GM23338 (cell line): ENCODE data around the gene FAM111A. TPM values are rescaled to one million over a fixed set of nuclear protein-coding genes. Genes with fewer than 3 reads are reported as not detected.

ENCODE experiments used
- ATAC-seq: fragments of 200-7000 bp; cut with Tn5 transposase; 3 replicates; pipeline ENCODE4 v1.9.1; 2020
- DNase-seq: peaks from one replicate; pipeline ENCODE4 v3.0.0-alpha.2; 2015; ENCODE audit warnings: low spot score
- H2AFZ ChIP-seq: fragments of 200-600 bp; sonication (generic); 2 replicates; pipeline ENCODE4 v1.8.0; 2016; ENCODE audit warnings: antibody characterized with exemption, mild to moderate bottlenecking, moderate library complexity
- H3F3A ChIP-seq: fragments of 200-600 bp; sonication (generic); replicated peaks from 2 replicates; pipeline ENCODE4 v1.8.0; 2017; ENCODE audit warnings: antibody characterized with exemption, mixed run types, low read depth
- H3K27ac ChIP-seq: fragments of 200-600 bp; sonication (generic); 2 replicates; pipeline ENCODE4 v1.6.1; 2016; ENCODE audit warnings: low read depth
- H3K27me3 ChIP-seq: fragments of 200-600 bp; sonication (generic); 2 replicates; pipeline ENCODE4 v1.8.0; 2016; ENCODE audit warnings: mild to moderate bottlenecking, mixed run types, moderate library complexity; ENCODE audit not compliant: insufficient read depth
- H3K36me3 ChIP-seq: fragments of 200-600 bp; sonication (generic); 2 replicates; pipeline ENCODE4 v1.8.0; 2016; ENCODE audit warnings: mild to moderate bottlenecking; ENCODE audit not compliant: insufficient read depth
- H3K4me1 ChIP-seq: fragments of 200-600 bp; sonication (generic); 2 replicates; pipeline ENCODE4 v1.8.0; 2016; ENCODE audit warnings: mild to moderate bottlenecking, moderate library complexity; ENCODE audit not compliant: insufficient read depth
- H3K4me2 ChIP-seq: fragments of 200-600 bp; sonication (generic); 2 replicates; pipeline ENCODE4 v1.7.1; 2017; ENCODE audit warnings: mixed run types
- H3K4me3 ChIP-seq: fragments of 200-600 bp; sonication (generic); 2 replicates; pipeline ENCODE4 v1.6.1; 2016; ENCODE audit warnings: mixed run types
- H3K79me2 ChIP-seq: fragments of 200-600 bp; sonication (generic); replicated peaks from 2 replicates; pipeline ENCODE4 v1.8.0; 2017; ENCODE audit warnings: mild to moderate bottlenecking; ENCODE audit not compliant: insufficient read depth
- H3K9me2 ChIP-seq: fragments of 200-600 bp; sonication (generic); 2 replicates; pipeline ENCODE4 v1.8.0; 2017; ENCODE audit not compliant: insufficient read depth
- H4K20me1 ChIP-seq: fragments of 200-600 bp; sonication (generic); replicated peaks from 2 replicates; pipeline ENCODE4 v1.8.0; 2017; ENCODE audit warnings: mild to moderate bottlenecking; ENCODE audit not compliant: insufficient read depth
- H3K27ac Mint-ChIP-seq: 2 replicates; pipeline ENCODE4 v1.8.0; 2020; ENCODE audit warnings: inconsistent platforms, mild to moderate bottlenecking, moderate library complexity, mixed read lengths
- H3K27me3 Mint-ChIP-seq: 3 replicates; pipeline ENCODE4 v1.8.0; 2022; ENCODE audit warnings: low read depth, mild to moderate bottlenecking, moderate library complexity, mixed read lengths, inconsistent platforms; ENCODE audit not compliant: insufficient read depth, poor library complexity
- H3K36me3 Mint-ChIP-seq: 3 replicates; pipeline ENCODE4 v1.8.0; 2021; ENCODE audit warnings: low read depth, mild to moderate bottlenecking, inconsistent platforms, moderate library complexity, mixed read lengths
- H3K4me1 Mint-ChIP-seq: 3 replicates; pipeline ENCODE4 v1.8.0; 2020; ENCODE audit warnings: mild to moderate bottlenecking, inconsistent platforms, mixed read lengths
- H3K4me3 Mint-ChIP-seq: 3 replicates; pipeline ENCODE4 v1.8.0; 2021; ENCODE audit warnings: moderate library complexity, mild to moderate bottlenecking, inconsistent platforms, mixed read lengths
- H3K9me3 Mint-ChIP-seq: 3 replicates; pipeline ENCODE4 v1.8.0; 2020; ENCODE audit warnings: moderate library complexity, mild to moderate bottlenecking, inconsistent platforms, mixed read lengths
- CREB1 ChIP-seq: fragments of 250-450 bp; sonication (Bioruptor Pico); IDR thresholded peaks from 2 replicates; pipeline ENCODE4 v1.5.0; 2020; ENCODE audit warnings: low read depth, mild to moderate bottlenecking, moderate library complexity
- ETS1 ChIP-seq: IDR thresholded peaks from 2 replicates; pipeline ENCODE4 v1.6.1; 2016; ENCODE audit warnings: antibody characterized with exemption
- EZH2 ChIP-seq: fragments of 200-600 bp; sonication (generic); IDR thresholded peaks from one replicate; pipeline ENCODE4 v1.8.0; 2017; ENCODE audit warnings: antibody characterized with exemption, mild to moderate bottlenecking, low read depth; ENCODE audit not compliant: unreplicated experiment
- EZH2phosphoT487 ChIP-seq: fragments of 200-600 bp; sonication (generic); IDR thresholded peaks from one replicate; pipeline ENCODE4 v1.8.1; 2018; ENCODE audit warnings: antibody characterized with exemption; ENCODE audit not compliant: unreplicated experiment
- JUNB ChIP-seq: IDR thresholded peaks from one replicate; pipeline ENCODE4 v1.6.1; 2016; ENCODE audit warnings: antibody characterized with exemption; ENCODE audit not compliant: unreplicated experiment
- NANOG ChIP-seq: IDR thresholded peaks from 2 replicates; pipeline ENCODE4 v1.6.1; 2016; ENCODE audit warnings: antibody characterized with exemption, borderline replicate concordance
- POLR2AphosphoS5 ChIP-seq: IDR thresholded peaks from 2 replicates; pipeline ENCODE4 v1.6.1; 2016; ENCODE audit warnings: antibody characterized with exemption, low read depth
- STAT1 ChIP-seq: IDR thresholded peaks from one replicate; pipeline ENCODE4 v1.6.1; 2016; ENCODE audit warnings: antibody characterized with exemption; ENCODE audit not compliant: unreplicated experiment
- ZNF114 ChIP-seq: fragments of 250-450 bp; sonication (Bioruptor Pico); IDR thresholded peaks from 2 replicates; pipeline ENCODE4 v1.5.0; 2020; ENCODE audit warnings: mild to moderate bottlenecking, moderate library complexity
- ZNF331 ChIP-seq: fragments of 250-450 bp; sonication (Bioruptor Pico); IDR thresholded peaks from 2 replicates; pipeline ENCODE4 v1.5.0; 2020; ENCODE audit warnings: low read depth, mild to moderate bottlenecking, moderate library complexity
- ZNF462 ChIP-seq: fragments of 250-450 bp; sonication (Bioruptor Pico); IDR thresholded peaks from 2 replicates; pipeline ENCODE4 v1.5.0; 2020; ENCODE audit warnings: mild to moderate bottlenecking, moderate library complexity
- polyA plus RNA-seq: library from polyadenylated mRNA; unstranded; fragments of >200 nt; fragmentation: Nextera tagmentation; extraction: Ambion mirVana; gene quantifications from 2 replicates; pipeline ENCODE4 v1.2.1, GENCODE V29; 2016
- total RNA-seq: library from RNA; depleted of rRNA; stranded (reverse); fragments of >200 nt; shearing (Covaris generic); gene quantifications from 2 replicates; pipeline ENCODE4 v1.2.3, GENCODE V29; 2014
- TF ChIP-seq, protein P1 (sequence below): IDR thresholded peaks from one replicate; pipeline ENCODE4 v1.6.1; 2018; ENCODE audit warnings: antibody characterized with exemption; ENCODE audit not compliant: unreplicated experiment
- TF ChIP-seq, protein P2 (sequence below), 2 experiments: fragments of 200-600 bp in 1 of 2; sonication (generic) in 1 of 2; conservative IDR thresholded peaks; 2 replicates each; pipeline versions ENCODE4 v1.5.1 to v1.6.1; 2016 to 2017; ENCODE audit warnings: antibody characterized with exemption in 2 of 2, low read depth in 2 of 2, mild to moderate bottlenecking in 2 of 2, moderate library complexity in 1 of 2

The FAM111A gene
- total and polyA plus RNA-seq, 2 experiments from 2014 or later, result 23.0 to 38.1 TPM

GRCh38 chr11:59200423-59200746 is 57.7 kb downstream of the FAM111A start:
- H3K4me2 ChIP-seq, result no peak overlapping the region
- ATAC-seq, result no peak
- no peak overlapping the region for H3K4me3 ChIP-seq
- no peak overlapping the region for H3K27ac ChIP-seq
- no peaks in the 10 kb centered on the region for H3K27me3 ChIP-seq
- Mint-ChIP-seq H3K4me3 (no peak overlapping the region), H3K27ac (no peak overlapping the region), H3K9me3 (peaks cover 12% of the 10 kb centered on the region), H3K36me3 (peaks cover 65% of the 10 kb centered on the region), H3K27me3 (peaks cover 2% of the 10 kb centered on the region), H3K4me1 (peaks cover 2% of the 10 kb centered on the region; the same call in 1 of the 3 replicates)
- H3F3A ChIP-seq, result no peaks in the 10 kb centered on the region
- no peak for TF ChIP-seq STAT1
- TF ChIP-seq EZH2, result no peak
- TF ChIP-seq ETS1, result no peak
- TF ChIP-seq ZNF114 (CRISPR knock-in tag), result no peak
- TF ChIP-seq EZH2phosphoT487, result no peak
- no peak for TF ChIP-seq ZNF331 (CRISPR knock-in tag)
- TF ChIP-seq ZNF462 (CRISPR knock-in tag), result no peak
- TF ChIP-seq, protein P1, sequence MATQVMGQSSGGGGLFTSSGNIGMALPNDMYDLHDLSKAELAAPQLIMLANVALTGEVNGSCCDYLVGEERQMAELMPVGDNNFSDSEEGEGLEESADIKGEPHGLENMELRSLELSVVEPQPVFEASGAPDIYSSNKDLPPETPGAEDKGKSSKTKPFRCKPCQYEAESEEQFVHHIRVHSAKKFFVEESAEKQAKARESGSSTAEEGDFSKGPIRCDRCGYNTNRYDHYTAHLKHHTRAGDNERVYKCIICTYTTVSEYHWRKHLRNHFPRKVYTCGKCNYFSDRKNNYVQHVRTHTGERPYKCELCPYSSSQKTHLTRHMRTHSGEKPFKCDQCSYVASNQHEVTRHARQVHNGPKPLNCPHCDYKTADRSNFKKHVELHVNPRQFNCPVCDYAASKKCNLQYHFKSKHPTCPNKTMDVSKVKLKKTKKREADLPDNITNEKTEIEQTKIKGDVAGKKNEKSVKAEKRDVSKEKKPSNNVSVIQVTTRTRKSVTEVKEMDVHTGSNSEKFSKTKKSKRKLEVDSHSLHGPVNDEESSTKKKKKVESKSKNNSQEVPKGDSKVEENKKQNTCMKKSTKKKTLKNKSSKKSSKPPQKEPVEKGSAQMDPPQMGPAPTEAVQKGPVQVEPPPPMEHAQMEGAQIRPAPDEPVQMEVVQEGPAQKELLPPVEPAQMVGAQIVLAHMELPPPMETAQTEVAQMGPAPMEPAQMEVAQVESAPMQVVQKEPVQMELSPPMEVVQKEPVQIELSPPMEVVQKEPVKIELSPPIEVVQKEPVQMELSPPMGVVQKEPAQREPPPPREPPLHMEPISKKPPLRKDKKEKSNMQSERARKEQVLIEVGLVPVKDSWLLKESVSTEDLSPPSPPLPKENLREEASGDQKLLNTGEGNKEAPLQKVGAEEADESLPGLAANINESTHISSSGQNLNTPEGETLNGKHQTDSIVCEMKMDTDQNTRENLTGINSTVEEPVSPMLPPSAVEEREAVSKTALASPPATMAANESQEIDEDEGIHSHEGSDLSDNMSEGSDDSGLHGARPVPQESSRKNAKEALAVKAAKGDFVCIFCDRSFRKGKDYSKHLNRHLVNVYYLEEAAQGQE, result no peak
- TF ChIP-seq, protein P2, sequence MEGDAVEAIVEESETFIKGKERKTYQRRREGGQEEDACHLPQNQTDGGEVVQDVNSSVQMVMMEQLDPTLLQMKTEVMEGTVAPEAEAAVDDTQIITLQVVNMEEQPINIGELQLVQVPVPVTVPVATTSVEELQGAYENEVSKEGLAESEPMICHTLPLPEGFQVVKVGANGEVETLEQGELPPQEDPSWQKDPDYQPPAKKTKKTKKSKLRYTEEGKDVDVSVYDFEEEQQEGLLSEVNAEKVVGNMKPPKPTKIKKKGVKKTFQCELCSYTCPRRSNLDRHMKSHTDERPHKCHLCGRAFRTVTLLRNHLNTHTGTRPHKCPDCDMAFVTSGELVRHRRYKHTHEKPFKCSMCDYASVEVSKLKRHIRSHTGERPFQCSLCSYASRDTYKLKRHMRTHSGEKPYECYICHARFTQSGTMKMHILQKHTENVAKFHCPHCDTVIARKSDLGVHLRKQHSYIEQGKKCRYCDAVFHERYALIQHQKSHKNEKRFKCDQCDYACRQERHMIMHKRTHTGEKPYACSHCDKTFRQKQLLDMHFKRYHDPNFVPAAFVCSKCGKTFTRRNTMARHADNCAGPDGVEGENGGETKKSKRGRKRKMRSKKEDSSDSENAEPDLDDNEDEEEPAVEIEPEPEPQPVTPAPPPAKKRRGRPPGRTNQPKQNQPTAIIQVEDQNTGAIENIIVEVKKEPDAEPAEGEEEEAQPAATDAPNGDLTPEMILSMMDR (conservative IDR thresholded peaks at IDR 0.05; ENCODE audit: low read depth in 2 of 2), result no peak
- no peak for TF ChIP-seq POLR2AphosphoS5
- no peak for TF ChIP-seq CREB1
- TF ChIP-seq JUNB, result no peak
- TF ChIP-seq NANOG, result no peak
- DNase-seq, result no peak
- H3K79me2 ChIP-seq, result no peaks in the 10 kb centered on the region
- H3K9me2 ChIP-seq, result 0 out of 2 replicates have a peak, but pooled peaks cover 4% of the 10 kb centered on the region
- peaks cover 19% of the 10 kb centered on the region for H3K36me3 ChIP-seq
- no peak overlapping the region for H2AFZ ChIP-seq
- no peaks in the 10 kb centered on the region for H4K20me1 ChIP-seq
- no peaks in the 10 kb centered on the region for H3K4me1 ChIP-seq
